HPDE6-E6E7 (cell line): Measurements from ENCODE around the gene EDAR.

Experiments used
- DNase-seq: peaks from one replicate; pipeline ENCODE4 v3.0.0; 2011; ENCODE audit warnings: missing footprints; ENCODE audit errors: extremely low spot score

The EDAR gene

GRCh38 chr2:108923736-108924579, 65.1 kb downstream of the EDAR start:
- no peak for DNase-seq

- peak; percentile 92 for DNase-seq
Observed at GRCh38 chr2:108923019-108923700, 65.9 kb downstream of the EDAR start.

GRCh38 chr2:108922141-108922915, 66.7 kb downstream of the EDAR start:
- peak; percentile 88 for DNase-seq

GRCh38 chr2:108921096-108922030, 67.7 kb downstream of the EDAR start:
- DNase-seq, result no peak

- DNase-seq, result no peak
Observed at GRCh38 chr2:108920686-108921085, 68.3 kb downstream of the EDAR start.

GRCh38 chr2:108919571-108920373, 69.2 kb downstream of the EDAR start:
- DNase-seq, result no peak

GRCh38 chr2:108918941-108919341, 70.1 kb downstream of the EDAR start:
- no peak for DNase-seq

GRCh38 chr2:108918156-108918874, 70.7 kb downstream of the EDAR start:
- no peak for DNase-seq

- no peak for DNase-seq
Observed at GRCh38 chr2:108917526-108917925, 71.5 kb downstream of the EDAR start.

- DNase-seq, result no peak
Observed at GRCh38 chr2:108916796-108917421, 72.1 kb downstream of the EDAR start.

GRCh38 chr2:108916122-108916795, 72.8 kb downstream of the EDAR start:
- no peak for DNase-seq

- no peak for DNase-seq
Observed at GRCh38 chr2:108912629-108912902, 76.5 kb downstream of the EDAR start.

GRCh38 chr2:108911807-108912628, 77.0 kb downstream of the EDAR start:
- DNase-seq, result no peak

GRCh38 chr2:108911401-108911800, 77.6 kb downstream of the EDAR start:
- DNase-seq, result no peak

- DNase-seq, result no peak
Observed at GRCh38 chr2:108910541-108911396, 78.3 kb downstream of the EDAR start.

GRCh38 chr2:108910011-108910431, 79.0 kb downstream of the EDAR start:
- DNase-seq, result no peak

- DNase-seq, result no peak
Observed at GRCh38 chr2:108909275-108909823, 79.7 kb downstream of the EDAR start.
